HG03139 (cell line): ENCODE data around the gene AQP1.

Experiments
- ATAC-seq: cut with Tn5 transposase; IDR thresholded peaks from one replicate; pipeline ENCODE4 v1.9.1; 2021; ENCODE audit not compliant: unreplicated experiment

The AQP1 gene

DNA sequence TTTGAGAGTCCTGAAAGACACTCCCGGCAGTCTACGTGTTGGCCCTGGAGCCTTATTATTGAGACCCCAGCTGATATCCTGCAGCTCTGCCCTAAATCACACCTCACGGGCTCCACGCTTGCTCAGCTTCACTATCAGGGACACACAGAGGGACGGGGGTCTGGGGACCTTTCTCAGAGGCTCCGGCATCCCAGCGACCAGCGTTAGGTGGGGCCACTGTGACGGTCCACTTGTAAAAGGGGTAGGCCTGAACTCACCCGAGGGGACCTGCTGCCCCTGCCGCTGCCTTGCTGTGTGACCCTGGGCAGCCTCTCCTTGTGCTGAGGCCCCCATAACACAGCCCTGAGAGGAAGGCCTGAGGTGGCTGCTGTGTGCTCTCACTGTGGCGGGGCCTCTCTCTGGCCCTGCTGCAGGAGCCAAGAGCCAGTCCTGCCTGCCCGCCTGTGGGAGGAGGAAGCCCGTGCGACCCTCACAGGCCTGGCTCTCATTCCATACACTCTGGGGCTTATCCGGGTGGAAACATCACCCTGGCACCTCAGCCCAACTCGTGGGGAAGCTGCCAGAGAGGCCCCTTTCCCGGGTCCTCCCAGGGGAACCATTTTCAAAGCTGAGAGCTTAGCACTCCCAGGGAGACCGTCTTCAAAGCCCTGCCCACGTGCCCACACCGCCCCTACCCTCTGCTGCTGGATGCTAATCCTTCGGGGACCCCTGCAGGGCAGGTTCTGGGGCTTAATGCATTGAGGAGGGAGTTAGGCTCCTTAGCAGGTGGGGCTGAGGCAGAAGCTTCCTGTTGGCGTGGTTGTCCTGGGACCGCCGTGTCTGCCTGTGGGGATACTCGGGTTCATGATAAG, 21.7 kb downstream of the AQP1 start:
- ATAC-seq, result no peak

DNA sequence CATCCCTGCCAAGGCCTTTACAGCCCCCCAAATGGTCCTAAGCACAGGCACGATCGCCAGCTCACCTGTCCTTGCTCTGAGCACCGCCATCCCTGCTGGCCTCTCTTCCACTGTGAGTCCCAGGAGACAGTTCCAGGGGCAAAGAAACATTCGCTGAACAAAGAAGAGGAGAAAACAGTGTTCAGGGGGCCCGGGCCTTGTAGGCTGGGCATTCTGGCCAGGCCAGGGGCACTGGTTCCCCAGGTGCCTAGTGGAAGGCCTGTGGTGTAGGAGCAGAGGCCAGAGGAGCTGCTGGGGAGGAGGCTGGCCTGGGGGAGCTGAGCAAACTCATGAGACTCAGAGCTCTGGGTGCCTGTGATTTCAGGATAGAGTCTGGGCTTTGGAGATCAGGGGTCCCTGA, 22.6 kb downstream of the AQP1 start:
- no peak for ATAC-seq

DNA sequence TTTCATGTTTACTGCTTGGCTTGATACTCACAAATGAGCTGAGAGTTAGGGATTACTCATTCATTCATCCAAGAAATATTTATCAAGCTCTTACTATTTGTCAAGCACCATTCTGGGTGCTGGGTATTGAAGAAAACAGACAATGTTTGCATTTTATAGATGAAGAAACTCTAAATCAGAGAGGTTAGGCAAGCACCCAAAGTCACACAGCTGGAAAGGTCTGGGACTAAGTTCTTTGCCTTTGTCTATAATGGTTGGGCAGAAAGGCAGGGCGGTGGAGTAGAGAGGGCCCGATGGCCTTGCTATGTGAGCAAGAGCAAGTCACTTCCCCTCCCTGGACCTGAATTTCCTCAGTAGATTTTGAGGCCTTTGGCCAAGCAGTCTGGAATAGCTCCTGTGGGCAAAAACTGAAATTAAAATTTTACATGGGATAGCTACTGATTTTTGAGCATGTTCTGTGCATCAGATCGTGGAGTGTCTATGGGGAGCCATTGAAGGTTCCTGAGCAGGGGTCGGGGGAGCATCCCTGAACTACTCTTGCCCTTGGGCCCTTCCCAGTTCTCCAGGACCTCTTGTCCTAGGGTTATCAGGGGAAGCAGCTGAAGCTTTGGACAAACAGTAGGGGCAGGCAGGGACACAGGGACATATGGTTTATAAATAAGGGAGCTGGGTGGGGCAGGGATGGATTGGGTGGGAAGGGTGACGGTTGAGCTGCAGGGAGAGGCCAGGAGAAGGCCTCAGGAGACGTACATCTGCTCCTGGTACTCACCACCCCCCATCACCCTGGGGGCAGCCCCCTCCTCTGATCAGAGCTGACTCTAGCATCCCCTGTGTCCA, 23.3 kb downstream of the AQP1 start:
- ATAC-seq, result no peak

DNA sequence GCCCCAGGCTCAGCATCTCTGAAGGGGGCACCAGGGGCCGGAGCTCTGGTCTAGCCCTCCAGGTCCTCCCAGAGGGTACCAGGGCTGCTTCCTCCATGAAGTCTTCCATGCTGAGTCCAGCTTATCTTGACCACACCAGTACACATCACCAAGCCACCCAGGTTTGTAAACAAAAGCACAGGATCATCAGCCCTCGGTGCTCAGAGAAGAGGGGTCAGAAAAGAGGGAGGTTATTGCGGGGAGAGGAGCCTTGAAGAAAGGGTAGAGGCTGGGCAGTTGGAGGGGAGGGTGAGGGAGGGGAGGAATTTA, 23.9 kb downstream of the AQP1 start:
- no peak for ATAC-seq

DNA sequence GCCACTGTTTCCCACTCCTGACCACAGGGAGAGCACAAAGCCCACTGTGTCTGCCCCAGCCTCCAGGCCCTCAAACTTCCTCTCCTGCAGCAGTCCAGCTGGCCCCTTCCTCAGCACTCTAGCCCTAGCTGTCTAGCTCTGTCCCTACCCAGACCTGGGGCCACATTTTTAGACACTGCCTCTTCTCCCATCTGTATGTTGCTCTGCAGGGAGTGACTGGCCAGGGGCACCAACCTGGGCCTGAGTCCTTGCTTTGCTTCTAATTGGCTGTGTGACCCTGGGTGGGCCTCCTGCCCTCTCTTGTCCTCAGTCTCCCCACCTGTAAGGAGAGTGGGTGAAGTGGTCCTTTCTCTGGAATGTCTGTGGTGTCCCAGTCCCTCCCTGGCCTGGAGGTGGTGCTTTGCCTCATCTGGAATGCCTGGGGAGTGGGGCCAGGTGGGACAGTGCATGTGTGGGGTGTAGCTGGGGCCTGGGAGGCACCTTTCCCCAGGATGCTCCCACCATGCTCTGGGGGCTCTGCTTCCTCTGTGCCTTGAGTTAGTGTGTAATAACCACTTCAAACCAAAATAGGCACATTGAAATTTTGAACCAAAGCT, 25.1 kb downstream of the AQP1 start:
- no peak for ATAC-seq

DNA sequence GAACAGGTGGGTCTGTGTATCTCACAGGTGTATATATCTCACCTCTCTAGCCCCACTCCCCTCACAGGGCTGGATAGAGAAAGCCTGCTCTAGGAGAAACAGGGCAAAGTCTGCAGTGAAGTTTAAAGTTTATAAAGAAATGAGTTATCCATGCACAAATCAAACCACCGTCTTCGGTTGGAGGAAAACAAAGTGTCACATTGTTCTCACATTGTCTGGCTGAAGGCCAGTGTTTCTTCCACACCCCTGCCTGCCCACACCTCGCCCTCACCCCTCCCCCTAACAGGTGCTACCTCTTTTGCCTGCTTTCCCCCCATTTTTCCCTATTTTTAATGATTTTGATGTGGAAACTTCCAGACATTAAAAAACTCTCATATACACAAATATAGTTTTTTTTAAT, 25.8 kb downstream of the AQP1 start:
- ATAC-seq, result no peak

DNA sequence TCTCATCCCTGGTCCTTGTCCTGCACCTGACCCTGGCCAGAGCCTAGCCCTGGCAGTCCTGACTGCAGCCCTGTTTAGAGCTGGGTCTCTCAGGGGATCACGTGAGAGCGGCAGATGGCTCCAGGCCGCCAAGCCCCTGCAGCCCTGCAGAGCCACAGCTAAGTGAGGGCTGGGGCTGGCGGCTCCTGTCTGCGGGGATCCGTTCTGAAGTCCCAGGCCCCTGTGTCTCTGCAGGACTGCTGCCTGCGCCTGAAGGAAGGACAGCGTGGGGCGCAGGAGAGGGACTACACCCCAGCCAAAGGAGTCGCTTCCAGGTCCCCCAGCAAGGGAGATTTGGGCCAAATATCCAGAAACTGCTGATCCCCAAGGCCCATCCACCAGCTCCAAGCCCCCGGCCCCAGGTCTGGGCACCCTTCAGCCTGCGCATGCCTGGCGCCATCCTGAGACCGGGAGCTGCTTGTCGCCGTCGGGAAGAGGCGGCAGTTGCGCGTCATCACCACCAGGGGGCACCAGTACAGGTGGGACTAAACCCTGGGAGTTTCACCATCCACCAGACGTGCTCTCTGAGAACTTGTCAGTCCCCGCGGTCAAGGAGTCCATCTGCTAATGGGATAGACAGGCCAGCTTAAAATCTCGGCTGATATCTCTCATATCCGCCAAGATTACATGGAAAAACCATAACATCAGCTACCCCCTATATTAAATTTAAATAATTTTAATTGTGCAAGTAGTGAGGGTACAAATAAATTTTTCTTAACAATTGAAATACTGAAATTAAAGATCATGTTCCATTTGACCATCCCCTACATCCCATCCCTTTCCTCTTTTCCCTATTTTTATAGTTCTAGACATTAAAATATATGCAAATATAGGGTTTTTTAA, 27.0 kb downstream of the AQP1 start:
- peak; percentile 78 for ATAC-seq

DNA sequence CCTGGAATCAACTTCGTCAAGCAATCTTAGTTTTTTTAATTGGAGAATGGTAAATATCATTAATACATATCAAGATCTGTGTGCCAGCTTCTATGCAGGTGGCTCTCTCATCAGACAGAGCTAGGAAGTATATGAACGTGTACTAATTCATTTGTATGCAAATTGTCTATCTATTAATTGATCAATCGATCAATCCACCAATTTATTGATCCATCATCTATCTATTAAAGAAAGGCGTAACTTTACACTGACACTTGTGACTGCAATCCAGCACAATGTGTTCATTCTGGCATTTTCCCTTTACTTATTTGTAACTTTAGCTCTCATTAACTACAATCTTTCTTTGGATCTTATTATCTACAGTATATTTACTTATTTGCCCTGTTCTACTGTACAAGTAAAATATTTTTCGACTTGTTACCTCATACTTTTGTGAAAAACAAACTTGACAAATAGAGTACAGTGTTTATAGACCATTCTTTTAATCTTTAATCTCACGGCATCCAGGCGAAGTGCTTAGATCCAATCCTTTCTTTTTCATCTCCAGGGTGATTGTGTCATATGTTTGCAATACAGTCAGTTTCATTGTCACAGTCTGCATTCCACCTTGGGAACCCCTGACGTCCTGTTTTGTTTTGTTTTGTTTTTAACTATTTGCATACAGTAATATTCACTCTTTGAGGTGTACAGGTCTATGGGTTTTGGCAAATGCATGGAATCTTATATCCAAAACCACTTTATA, 30.1 kb downstream of the AQP1 start:
- ATAC-seq, result no peak

DNA sequence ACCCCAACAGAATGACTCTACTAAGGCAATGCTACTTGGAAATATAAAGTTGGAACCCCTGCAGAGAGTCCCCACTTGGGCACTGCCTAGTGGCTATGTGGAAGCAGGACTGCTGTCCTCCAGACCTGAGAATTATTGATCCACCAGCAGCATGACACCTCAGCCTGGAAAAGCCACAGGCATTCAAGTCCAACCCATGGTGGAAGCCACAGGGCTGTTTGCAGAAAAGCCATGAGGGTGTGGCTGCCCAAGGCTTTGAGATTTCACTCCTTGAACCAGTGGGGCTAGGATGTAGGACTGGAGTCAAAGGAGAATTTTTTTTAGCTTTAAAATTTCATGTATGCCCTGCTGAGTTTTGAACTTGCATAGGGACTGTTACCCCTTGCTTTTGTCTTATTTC, 38.5 kb downstream of the AQP1 start:
- no peak for ATAC-seq

DNA sequence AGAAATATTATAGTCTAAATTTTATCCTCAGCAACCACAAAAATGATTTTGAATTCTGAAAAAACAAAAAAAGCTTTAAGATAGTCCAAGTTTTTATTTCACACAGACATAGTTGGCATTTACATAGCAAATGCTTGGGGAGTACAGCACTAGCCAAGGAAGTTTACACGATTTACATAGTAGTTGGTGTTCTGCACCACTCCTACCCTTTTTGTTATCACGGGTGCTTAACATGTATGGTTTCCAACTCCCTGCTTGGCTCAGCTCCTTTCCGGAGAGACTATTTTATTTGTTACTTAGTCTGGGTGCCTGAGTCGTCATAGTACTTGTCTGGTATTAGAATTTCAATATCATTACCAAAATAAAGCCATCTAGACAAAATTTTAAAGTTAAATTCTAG, 43.3 kb downstream of the AQP1 start:
- no peak for ATAC-seq

DNA sequence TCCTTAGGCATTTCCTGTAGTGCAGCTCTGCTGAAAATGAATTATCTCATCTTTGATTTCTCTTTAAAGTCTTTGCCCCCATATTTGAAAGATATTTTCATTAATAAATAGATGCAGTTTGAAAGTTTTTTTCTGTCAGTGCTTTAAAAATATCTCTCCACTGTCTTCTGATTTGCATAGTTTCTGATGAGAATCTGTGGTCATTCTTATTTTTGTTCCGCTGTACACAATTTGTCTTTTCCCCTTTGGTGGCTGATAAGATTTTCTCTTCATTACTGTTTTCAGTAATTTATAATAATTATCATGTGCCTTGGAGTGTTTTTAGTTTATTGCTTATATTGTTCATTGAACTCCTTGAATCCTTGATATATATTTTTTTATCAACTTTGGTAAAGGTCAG, 45.1 kb downstream of the AQP1 start:
- ATAC-seq, result no peak

DNA sequence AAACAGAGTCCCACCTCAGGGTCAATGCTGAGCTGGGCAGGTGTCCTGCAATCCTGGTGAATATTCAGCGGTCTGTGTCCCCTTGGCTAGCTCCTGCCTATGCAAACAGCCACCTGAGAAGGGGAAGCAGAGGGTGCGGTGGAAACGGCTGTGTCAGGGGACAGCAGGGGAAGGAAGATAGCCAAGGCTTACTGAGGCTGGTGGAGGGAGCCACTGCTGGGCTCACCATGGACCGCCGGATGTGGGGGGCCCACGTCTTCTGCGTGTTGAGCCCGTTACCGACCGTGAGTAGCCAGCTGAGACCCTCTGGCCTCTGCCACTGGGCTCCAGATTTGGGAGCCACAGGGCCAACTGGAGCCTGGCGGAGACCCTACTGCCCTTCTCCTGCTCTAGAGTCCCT, 52.2 kb downstream of the AQP1 start, which contains the start of gene GHRHR:
TSS of gene GHRHR (plus strand) at position 112 of the 400 bp plus-strand sequence. CDS start at position 228, 116 bp downstream.
- no peak for ATAC-seq

DNA sequence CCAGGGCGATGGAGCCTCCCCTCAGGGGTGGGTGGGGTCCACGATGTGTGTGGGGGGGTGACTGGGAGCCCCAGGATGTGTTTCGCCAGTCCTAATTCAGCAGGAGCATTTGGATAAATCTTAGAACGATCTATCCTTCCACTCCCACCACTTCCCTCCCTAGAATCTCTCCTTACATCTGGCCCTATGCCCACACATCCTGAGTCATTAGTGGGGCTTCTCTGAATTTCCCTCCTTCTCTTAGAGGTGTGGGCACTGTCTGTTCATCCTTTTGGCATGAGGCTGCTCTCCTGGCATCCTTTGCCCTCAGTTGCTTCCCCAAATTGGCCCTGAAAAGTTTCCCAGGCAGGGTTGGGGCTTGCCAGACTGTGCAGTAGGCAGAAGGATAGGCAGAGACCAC, 53.7 kb downstream of the AQP1 start:
- no peak for ATAC-seq

DNA sequence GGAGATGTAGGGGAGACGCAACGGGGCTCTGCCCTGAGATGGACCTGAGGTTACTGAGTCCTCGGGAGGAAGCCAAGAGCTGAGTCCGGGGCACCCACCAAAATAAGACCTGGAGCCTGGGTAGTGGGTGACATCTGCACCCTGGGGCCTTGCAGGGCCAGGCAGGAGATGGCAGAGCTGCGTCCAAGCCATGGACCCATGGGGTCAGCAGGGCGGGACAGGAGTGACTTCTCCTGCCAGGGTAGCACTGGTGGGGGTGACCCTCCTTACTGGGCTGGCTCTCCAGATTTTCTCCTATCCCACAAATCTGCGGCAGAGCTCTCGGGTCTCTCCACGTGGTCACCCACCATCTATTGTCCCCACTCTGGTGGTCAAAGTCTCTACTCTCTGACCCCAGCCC, 54.2 kb downstream of the AQP1 start:
- ATAC-seq, result no peak

DNA sequence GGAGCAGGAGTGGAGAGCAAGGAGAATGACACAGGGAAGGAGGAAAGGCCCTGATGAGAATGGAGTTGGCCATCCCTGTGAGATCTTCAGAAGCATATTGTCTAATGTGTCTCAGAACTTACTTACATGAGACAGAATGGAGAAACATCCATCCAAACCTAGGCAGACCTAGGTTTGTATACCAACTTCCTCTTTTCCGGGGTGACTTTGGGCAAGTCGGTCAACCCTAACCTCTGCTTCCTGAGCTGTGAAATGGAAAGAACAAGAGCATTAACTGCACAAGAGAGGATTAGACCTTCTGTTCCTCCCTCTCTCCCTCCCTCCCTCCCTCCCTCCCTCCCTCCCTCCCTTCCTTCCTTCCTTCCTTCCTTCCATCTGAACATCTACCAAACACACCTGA, 56.6 kb downstream of the AQP1 start:
- no peak for ATAC-seq

DNA sequence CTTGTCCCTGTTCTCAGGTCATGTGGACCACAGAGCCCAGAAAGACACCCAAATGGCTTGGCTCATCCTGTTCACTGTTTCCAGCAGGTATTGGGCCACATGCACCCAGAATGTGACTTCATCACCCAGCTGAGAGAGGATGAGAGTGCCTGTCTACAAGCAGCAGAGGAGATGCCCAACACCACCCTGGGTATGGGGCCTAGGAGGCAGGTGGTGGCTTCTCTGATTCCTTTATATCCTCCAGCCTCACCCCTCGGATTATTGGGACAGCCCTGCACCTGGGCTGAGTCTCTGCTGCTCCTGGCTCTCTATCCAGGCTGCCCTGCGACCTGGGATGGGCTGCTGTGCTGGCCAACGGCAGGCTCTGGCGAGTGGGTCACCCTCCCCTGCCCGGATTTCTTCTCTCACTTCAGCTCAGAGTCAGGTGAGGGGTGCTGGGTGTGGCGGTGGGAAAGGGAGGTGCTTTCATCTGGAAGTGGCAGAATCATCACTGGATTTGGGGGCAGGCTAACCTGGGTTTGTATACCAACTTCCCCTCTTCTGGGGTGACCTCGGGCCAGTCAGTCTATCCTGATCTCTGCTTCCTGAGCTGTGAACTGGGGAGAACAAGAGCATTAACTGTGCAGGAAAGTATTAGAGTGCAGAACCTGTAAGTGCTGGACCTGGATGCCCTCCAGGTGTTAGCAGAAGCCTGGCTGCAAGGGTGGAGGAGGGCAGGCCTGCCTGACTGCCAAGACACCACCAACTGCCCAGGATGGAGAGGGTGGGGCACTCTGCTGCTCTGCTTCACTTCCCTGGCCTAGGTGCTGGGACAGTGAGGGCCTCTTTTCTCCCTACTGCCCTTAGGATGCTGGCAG, 57.3 kb downstream of the AQP1 start:
- no peak for ATAC-seq

DNA sequence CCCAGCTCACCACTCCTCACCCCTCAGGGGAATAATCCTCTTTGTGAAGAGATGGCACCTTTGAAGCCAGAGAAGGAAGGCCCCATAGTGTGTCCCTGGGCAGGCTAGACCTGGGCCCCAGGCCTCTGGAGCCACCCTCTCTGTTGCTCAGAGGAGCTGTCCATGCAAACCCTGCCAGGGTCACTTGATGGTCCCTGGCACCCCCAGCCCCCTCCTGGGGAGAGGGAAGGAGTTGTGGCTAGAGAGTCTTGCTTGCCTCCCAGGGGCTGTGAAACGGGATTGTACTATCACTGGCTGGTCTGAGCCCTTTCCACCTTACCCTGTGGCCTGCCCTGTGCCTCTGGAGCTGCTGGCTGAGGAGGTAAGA, 57.9 kb downstream of the AQP1 start:
- ATAC-seq, result no peak

DNA sequence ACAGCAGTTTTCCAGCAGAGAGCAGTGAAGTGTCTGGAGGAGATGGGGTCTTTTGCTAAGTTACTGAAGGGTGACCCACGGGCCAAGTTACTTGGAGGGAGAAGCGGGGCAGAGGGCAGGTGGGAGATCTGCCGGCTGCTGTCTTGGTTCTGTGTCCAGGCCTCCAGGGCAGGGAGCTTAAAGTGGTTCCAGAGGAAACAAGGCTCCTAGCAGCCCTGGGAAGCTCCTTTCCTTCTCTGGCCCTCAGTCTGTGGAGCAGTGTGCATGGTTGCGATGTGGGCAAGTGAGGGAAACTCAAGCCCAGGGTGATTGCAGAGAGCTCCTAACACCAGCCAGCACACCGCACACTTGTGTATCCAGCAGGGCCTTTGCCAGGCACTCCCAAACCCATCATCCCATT, 58.4 kb downstream of the AQP1 start:
- ATAC-seq, result no peak

DNA sequence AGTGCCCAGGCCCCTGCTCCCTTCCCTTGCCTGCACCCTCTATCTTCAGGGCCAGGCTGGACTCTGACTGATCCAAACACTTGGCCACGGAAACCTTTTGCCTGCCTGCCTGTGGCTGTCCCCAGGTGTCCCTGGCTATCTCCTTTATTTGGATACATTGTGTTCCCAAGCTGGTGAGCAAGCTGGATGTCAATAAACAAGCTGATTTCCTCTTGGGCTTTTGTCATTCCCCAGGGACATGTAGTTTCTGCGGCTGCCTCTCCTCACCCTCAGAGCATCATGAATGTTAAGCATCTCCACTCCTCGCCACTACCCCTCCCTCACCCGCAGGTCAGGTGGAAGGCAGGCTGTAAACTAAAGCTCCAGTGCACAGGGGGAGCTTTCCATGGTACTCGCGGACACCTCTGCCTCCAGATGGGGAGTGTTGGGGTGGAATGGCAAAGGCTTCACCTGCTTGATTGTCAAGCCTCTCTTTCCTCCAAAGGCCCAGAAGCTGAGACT, 59.0 kb downstream of the AQP1 start:
- ATAC-seq, result no peak
